ENCODE measurements around the gene P3H3.
"Not testable (repeated sequence)": the region's sequence is repeated elsewhere in the genome, so short reads cannot be mapped to it uniquely, and the experiment has no call there.

P3H3 gene

DNA sequence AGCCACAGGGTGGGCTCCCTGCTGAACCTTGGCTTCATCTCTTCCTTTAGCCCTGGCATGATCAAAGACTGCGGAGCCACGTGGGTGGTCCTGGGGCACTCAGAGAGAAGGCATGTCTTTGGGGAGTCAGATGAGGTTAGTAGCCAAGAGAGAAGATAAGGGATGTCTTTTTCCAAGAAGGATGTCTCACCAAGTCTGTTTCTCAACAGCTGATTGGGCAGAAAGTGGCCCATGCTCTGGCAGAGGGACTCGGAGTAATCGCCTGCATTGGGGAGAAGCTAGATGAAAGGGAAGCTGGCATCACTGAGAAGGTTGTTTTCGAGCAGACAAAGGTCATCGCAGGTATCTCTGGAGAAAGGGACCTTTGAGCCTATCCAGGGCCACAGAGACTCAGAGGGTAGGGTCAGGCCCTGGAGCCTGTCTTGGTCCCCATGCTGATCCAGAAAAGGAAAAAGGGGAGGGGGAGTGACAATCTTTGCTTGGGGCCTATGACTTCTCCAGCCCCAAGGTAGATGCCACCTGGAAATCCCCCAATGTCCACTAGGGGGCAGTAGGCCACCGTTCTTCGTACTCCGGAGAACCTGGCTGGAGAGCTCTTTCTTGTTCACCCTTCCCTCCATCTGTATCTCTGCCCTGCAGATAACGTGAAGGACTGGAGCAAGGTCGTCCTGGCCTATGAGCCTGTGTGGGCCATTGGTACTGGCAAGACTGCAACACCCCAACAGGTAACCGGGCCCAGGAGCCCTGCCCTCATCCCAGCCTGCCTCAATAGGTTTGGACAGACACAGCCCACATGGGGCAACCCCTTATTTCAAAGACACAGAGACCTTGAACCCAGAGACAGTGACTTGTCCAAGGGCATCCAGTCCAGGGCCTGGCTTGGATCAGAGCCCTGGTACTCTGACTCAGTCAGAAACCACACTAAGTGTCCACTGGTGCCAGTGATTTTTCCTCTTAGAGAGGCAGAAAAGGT lies 41.1 kb downstream of the P3H3 start:
- DNase-seq: peak; percentile 45 to 77

DNA sequence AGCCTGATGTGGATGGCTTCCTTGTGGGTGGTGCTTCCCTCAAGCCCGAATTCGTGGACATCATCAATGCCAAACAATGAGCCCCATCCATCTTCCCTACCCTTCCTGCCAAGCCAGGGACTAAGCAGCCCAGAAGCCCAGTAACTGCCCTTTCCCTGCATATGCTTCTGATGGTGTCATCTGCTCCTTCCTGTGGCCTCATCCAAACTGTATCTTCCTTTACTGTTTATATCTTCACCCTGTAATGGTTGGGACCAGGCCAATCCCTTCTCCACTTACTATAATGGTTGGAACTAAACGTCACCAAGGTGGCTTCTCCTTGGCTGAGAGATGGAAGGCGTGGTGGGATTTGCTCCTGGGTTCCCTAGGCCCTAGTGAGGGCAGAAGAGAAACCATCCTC lies 42.1 kb downstream of the P3H3 start:
- not testable (repeated sequence) for DNase-seq

DNA sequence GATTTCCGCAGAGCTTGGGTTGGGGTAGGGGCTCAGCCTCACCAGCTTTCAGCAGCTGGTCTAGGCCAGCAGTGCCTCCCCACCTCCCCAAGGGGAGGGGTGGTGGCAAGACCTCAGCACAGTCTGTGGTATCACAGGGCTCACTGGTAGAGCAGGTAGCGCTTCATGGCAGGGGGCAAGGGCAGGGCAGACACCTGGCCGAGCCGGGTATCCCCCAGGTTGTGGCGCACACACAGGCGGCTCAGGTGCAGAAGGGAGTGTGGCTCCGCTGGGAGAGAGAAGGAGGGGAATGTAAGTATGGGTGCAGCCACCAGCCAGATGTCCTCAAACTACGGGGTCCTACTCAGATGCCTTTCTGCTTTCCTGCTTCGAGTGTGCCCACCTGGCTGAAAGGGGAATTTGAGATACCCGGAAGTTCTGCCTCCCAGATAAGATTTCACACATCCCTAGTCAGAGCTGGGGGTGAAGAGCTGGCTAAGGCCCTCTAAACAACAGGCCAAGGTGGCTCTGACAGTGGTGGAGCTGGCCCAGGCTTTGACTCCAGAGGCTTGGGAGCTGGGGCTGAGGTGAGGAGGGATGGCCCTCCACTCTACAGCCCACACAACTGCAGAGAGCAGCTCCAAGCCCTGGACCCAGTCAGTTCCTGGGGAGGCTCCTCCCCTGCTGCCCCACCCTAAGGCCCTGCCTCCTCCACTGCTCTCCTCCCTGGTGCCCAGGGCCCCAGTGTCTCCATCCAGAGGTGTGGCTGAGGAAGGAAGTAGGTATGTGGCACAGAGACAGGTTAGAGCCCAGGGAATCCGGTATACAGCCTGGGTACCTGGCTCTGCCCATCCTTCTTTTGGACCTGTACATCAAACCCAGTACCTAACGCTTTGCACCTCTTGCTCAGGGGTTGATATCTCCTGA lies 43.1 kb downstream of the P3H3 start:
- DNase-seq: no peak

DNA sequence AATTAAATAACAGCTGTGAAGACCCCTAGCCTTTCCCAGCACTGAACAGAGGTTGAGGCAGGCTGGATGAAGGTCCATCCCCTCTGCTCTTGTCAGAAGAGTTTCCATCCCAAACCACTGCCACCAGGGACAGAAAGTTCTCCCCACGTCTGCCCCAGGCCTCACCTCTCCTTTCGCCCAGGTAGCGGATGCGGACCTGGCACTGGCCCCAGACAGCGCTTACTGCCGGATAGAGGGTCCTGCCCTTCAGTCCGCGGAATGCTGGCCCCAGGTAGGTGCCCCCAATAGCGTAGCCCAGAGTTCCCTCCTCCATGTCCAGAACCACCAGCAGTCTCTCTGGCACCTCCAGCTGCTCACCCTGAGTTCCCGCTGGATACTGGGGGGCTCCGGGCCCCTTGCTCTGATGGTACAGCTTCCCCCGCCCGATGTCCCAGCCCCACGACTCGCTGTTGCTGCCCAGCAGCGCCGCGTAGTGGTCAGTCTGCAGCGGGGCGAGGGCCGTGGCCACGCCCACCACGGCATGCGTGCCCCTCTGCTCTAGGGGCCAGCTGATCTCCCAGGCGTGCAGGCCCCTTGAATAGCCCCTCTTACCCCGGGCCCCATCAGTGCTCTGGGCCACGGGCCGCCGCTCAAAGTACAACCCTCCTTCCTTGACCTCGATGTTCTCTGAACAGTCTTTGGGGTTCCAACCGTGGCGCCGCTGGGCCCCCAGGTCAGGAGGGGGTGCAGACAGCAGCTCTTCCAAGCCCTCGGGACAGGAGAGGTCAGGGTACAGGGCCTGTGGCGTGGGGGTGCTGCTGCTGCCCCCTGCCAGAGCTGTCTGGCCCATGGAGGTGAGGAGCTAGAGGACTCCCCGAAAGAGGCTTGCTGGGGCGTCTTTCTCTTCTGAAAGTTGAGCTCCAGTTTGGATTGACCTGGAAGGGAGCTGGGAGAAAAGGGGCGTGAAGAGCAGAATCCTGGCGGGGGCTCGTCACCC lies 44.2 kb downstream of the P3H3 start:
- peak; percentile 29 to 62 for DNase-seq

DNA sequence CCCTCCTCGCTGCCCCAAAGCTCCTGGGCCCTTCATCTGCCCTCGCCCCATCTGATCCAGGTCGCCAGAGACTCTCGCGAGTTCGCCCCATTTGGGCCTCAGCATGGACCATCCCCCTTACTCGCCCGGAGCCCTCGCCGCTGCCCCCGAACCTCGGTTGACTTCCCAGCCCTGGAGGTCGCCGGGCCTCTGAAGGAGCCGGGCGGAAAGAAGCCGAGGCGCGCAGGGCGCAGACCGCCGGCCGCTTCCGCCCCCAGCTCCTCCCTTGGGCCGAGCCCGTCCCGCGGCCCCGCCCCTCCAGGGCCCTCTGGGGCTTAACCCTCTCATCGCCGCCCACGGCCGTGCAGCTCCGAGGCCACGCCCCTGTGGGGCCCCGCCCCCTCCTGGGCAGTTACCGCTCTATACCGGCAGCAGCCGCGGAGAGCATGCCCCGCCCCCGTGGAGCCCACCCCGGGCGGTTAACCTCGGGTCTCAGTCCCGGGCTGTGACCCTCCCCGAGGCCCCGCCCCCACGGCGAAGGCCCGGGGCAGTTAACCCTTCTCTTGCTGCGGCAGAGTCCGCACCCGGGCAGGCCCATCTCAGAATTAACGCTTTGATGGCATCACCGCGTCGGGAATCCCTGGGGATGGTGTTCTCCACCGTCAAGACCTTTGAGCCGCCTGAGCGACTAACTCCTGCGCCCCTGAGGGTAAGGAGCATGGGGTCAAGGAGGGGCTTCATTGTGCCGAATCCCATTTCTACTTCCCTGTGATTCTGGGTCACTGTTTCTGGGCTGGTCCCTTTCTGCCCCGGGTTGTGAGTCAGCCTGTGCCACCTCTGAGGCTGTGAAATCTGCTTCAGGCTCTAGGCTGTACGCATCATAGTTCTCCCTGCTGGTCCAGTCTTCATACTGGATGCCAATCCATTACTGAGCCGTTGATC lies 45.1 kb downstream of the P3H3 start, which contains the start of gene SPSB2:
Gene SPSB2 (minus strand): TSS at position 210 of the 921 bp plus-strand sequence. CDS start 402 bp downstream, outside the sequence.
- DNase-seq: peak; percentile 88

DNA sequence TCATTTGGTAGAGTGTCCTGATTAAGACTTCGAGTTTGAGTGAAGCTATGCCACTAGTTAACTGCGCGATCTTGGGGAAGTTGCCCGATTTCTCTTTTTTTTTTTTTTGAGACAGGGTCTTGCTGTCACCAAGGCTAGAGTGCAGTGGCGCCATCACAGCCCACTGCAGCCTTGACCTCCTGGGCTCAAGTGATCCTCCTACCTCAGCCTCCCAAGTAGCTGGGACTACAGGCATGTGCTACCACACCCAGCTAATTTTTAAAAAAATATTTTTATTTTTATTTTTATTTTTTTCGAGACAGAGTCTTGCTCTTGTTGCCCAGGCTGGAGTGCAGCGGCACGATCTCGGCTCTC lies 45.8 kb downstream of the P3H3 start:
- not testable (repeated sequence) for DNase-seq

DNA sequence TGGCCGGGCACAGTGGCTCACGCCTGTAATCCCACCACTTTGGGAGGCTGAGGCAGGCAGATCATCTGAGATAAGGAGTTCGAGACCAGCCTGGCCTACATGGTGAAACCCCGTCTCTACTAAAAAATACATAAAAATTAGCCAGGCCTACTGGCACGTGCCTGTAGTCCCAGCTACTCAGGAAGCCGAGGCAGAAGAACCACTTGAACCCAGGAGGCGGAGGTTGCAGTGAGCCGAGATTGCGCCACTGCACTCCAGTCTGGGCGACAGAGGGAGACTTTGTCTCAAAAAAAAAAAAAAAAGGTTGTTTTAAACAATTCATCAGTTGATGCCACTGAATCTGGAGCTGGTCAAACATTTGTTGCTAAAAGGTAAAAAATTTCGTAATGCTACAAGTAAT lies 51.6 kb downstream of the P3H3 start:
- DNase-seq: not testable (repeated sequence)

DNA sequence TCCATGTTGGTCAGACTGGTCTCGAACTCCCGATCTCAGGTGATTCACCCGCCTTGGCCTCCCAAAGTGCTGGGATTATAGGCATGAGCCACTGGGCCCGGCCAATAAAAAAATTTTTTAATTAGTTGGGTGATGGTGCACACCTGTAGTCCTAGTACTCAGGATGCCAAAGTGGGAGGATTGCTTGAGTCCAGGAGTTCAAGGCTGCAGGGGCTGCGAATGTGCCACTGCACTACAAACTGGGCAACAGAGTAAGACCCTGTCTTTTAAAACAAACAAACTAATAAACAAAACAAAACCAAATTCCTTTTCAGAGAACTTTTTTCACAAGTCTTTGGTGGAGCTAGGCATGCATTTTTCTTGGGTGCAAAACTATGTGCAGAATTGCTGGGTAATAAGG lies 55.0 kb downstream of the P3H3 start:
- no peak for DNase-seq

DNA sequence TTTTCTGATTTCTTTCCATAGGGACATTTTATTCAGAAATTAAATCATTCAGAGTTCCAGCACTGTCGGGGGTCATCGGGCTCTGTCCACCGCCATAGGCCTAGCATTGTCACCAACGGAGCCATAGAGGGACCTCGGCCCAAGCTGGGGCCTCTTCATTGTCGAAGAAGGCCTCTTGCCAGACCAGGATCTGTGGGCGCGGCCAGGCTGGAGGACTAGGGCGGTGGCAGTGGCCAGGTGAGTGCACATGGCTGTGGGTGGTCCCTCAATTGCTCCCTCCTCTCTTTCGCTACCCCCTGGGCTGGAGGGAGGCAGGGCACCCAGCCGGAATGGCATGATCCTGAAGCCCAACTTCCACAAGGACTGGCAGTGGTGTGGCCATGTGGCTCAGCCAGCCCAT lies 55.5 kb downstream of the P3H3 start:
- DNase-seq: no peak

DNA sequence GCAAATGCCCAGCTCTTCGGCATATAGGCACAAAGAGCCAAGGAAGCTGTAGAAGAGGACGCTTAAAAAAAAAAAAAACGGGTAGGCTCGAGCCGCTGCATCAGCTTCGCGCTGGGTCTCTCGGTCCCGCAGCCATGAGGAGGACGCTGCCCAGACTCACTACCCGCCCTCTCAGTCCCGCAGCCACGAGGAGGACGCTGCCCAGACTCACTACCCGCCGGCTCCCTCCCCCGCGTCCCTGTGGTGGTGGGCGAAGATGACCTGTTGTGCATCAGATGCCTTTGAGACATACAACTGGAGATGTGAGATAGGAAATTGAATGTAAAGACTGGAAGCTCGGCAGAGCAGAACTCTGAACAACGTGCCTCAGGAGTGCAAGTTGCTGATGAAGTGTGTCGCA lies 56.3 kb downstream of the P3H3 start:
- no peak for DNase-seq

DNA sequence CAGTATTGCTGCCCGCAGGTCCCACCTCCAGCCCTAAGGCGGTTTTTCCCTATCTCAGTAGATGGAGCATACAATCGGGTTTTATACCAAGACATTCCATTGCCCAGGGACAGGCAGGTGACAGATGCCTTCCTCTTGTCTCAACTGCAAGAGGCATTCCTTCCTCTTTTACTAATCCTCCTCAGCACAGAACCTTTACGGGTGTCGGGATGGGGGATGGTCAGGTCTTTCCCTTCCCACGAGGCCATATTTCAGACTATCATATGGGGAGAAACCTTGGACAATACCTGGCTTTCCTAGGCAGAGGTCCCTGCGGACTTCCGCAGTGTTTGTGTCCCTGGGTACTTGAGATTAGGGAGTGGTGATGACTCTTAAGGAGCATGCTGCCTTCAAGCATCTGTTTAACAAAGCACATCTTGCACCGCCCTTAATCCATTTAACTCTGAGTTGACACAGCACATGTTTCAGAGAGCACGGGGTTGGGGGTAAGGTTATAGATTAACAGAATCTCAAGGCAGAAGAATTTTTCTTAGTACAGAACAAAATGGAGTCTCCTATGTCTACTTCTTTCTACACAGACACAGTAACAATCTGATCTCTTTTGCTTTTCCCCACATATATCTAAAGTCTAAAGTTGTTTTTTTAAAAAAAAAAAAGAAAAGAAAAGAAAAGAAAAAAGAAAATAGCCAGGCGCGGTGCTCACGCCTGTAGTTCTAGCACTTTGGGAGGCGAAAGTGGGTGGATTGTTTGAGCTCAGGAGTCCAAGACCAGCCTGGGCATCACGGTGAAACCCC lies 58.2 kb downstream of the P3H3 start:
- DNase-seq: not testable (repeated sequence)

DNA sequence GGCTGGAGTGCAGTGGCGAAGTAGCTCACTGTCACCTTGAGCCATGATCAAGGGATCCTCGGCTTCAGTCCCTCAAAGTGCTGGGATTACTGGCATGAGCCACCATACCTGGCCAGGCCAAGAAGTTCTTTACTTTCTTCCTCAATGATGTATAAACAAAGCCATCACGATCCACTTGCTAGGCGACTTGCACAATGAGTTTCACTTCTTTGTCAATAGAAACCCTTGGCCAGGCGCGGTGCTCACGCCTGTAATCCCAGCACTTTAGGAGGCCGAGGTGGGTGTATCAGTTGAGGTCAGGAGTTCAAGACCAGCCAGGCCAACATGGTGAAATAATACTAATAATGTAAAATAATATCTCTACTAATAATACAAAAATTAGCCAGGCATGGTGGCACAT lies 59.3 kb downstream of the P3H3 start:
- DNase-seq: no peak

DNA sequence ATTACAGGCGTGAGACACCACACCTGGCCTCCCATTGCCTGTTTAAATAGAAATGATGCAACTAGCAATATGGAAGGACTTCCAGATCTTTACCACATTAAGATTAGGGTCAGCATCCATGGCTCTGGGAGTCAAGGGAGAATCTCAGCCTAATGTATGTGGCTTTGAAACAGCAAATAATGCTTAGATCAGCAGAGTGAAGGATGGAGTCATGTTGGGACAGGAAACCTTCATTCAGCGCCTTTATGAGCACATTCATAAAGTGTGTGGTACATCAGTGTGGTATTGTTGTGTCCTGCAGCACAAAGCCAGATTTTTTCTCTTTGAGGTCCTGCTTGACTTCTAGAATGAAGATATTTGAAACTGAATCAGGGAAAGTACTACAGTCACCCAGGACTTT lies 60.2 kb downstream of the P3H3 start:
- DNase-seq: no peak

DNA sequence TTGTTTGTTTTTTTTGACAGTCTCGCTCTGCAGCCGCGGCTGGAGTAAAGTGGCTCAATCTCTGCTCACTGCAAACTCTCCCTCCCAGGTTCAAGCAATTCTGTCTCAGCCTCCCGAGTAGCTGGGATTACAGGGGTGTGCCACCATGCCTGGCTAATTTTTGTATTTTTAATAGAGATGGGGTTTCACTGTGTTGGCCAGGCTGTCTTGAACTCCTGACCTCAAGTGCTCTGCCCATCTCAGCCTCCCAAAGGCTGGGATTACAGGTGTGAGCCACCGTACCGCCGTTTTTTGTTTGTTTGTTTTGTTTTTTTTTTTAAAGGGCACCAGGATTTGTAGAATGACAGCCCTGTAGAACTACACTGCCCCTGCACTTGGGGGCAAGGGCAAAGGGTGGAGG lies 60.6 kb downstream of the P3H3 start:
- DNase-seq: not testable (repeated sequence)
